Medulla oblongata (tissue), 1 donor: Measurements from ENCODE around the gene OPRM1.
"Not testable (repeated sequence)": the region's sequence is repeated elsewhere in the genome, so short reads cannot be mapped to it uniquely, and the experiment has no call there.

ENCODE experiments used
- DNase-seq: peaks from one replicate; pipeline ENCODE4 v3.0.0-alpha.2; 2015; ENCODE audit errors: extremely low spot score

The OPRM1 gene

GRCh38 chr6:154039231-154039842 is at the start of gene OPRM1:
TSS of gene OPRM1 (plus strand) at chr6:154039240. CDS start at chr6:154039545, 305 bp downstream.
- no peak for DNase-seq

GRCh38 chr6:153989989-153990388 is 49.1 kb upstream of the OPRM1 start:
- DNase-seq: no peak

GRCh38 chr6:153994004-153994403 is 45.0 kb upstream of the OPRM1 start:
- DNase-seq: no peak

- no peak for DNase-seq
Measured at GRCh38 chr6:153994811-153995210, 44.2 kb upstream of the OPRM1 start.

- DNase-seq: no peak
Measured at GRCh38 chr6:153997221-153997620, 41.8 kb upstream of the OPRM1 start.

- DNase-seq: no peak
Measured at GRCh38 chr6:154001494-154002285, 37.4 kb upstream of the OPRM1 start.

- DNase-seq: no peak
Measured at GRCh38 chr6:154002894-154003293, 36.1 kb upstream of the OPRM1 start.

GRCh38 chr6:154010371-154010770 is 28.7 kb upstream of the OPRM1 start:
- no peak for DNase-seq

GRCh38 chr6:154012852-154013251 is 26.2 kb upstream of the OPRM1 start:
- DNase-seq: no peak

- DNase-seq: no peak
Measured at GRCh38 chr6:154017786-154018185, 21.3 kb upstream of the OPRM1 start.

- no peak for DNase-seq
Measured at GRCh38 chr6:154030646-154031045, 8.4 kb upstream of the OPRM1 start.

GRCh38 chr6:154041001-154041400 is 2.0 kb downstream of the OPRM1 start:
- no peak for DNase-seq

- no peak for DNase-seq
Measured at GRCh38 chr6:154053141-154053540, 14.1 kb downstream of the OPRM1 start.

- DNase-seq: no peak
Measured at GRCh38 chr6:154056536-154056935, 17.5 kb downstream of the OPRM1 start.

- DNase-seq: no peak
Measured at GRCh38 chr6:154057098-154057497, 18.1 kb downstream of the OPRM1 start.

- DNase-seq: no peak
Measured at GRCh38 chr6:154058963-154059680, 20.1 kb downstream of the OPRM1 start.

GRCh38 chr6:154060076-154060475 is 21.0 kb downstream of the OPRM1 start:
- DNase-seq: no peak

- no peak for DNase-seq
Measured at GRCh38 chr6:154070041-154070440, 31.0 kb downstream of the OPRM1 start.

GRCh38 chr6:154070657-154071056 is 31.6 kb downstream of the OPRM1 start:
- no peak for DNase-seq

- DNase-seq: no peak
Measured at GRCh38 chr6:154071236-154071635, 32.2 kb downstream of the OPRM1 start.

GRCh38 chr6:154071711-154072110 is 32.7 kb downstream of the OPRM1 start:
- no peak for DNase-seq

GRCh38 chr6:154078596-154078995 is 39.6 kb downstream of the OPRM1 start:
- DNase-seq: not testable (repeated sequence)
